HG02943 (cell line): ENCODE results near the gene IGSF8.

Experiments
- ATAC-seq: cut with Tn5 transposase; IDR thresholded peaks from one replicate; pipeline ENCODE4 v1.9.1; 2021; ENCODE audit warnings: mild to moderate bottlenecking, low read depth, moderate library complexity; ENCODE audit not compliant: unreplicated experiment

The IGSF8 gene, protein sequence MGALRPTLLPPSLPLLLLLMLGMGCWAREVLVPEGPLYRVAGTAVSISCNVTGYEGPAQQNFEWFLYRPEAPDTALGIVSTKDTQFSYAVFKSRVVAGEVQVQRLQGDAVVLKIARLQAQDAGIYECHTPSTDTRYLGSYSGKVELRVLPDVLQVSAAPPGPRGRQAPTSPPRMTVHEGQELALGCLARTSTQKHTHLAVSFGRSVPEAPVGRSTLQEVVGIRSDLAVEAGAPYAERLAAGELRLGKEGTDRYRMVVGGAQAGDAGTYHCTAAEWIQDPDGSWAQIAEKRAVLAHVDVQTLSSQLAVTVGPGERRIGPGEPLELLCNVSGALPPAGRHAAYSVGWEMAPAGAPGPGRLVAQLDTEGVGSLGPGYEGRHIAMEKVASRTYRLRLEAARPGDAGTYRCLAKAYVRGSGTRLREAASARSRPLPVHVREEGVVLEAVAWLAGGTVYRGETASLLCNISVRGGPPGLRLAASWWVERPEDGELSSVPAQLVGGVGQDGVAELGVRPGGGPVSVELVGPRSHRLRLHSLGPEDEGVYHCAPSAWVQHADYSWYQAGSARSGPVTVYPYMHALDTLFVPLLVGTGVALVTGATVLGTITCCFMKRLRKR

DNA sequence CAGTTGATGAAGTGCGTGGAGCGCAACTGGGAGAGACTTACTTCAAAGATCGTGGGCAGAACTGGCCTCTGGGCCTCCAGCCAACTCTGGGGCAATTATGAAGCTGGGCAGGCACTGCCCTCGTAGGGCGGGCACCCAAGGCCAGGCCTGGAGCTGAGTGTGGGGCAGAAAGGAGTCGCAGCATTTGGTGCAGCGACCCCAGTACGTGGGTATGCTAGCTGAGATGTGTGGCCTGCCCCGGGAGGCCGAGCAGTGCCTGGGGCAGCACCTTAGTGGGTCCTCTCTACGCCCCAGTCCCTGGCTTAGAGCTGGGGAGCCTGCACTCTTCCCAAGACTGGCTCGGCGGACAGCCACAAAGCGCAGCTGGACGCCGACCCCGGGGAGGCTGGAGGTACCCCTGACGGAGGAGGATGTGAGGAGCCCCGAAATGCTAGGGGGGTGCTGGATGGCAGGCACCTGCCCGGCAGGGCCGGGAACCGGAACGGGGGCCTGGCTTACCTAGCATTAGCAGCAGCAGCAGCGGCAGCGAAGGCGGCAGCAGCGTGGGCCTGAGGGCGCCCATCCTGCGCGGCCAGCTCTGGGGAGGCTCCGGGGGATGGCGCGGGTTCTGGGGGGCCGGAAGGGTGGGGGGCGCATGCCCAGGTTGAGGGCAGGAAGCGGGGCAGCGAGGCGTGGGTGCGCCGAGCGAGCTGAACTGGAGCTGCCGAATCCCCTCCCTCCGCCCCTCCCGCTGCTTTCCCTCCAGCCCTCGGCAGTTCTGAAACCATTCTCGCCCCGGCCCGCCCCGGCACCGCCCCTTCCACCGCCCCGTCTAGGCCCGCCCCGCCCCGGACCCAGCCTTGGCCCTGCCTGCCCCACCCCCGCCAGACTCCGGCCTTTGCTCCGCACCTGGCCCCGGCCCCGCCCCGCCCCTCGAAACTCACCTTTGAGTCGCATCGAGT, at the start of gene IGSF8:
IGSF8 (minus strand) TSS at position 709 of the 941 bp plus-strand sequence; CDS start at position 562, 147 bp downstream.
- ATAC-seq: peak; percentile 59

DNA sequence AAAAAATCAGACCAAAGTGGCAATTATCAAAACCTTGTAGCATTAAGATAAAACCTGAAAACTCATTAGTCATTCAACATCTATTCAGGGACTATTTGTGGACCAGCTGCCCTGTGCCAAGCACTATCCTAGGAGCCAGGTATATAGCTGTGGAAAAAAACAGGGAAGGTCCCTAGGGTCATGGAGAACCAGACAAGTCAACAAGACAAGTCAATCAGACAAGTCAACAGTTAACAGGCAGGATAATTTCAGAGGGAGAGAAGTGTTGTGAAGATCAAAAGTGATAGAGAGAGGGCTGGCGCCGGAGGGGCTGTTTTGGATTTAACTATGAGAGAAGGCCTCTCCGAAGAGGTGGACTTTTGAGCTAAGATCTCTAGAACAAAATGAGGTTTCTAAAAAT, 49.7 kb upstream of the IGSF8 start:
- no peak for ATAC-seq

DNA sequence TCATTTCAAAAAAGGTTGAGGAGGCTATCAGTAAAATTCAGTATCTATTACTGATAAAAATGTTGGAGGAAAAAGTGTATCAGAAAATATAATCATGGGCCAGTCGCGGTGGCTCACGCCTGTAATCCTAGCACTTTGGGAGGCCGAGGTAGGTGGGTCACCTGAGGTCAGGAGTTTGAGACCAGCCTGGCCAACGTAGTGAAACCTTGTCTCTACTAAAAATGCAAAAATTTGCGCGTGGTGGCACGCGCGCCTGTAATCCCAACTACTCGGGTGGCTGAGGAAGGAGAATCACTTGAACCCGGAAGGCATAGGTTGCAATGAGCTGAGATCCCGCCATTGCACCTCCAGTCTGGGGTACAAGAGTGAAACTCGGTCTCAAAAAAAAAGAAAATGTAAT, 47.7 kb upstream of the IGSF8 start:
- ATAC-seq: no peak

DNA sequence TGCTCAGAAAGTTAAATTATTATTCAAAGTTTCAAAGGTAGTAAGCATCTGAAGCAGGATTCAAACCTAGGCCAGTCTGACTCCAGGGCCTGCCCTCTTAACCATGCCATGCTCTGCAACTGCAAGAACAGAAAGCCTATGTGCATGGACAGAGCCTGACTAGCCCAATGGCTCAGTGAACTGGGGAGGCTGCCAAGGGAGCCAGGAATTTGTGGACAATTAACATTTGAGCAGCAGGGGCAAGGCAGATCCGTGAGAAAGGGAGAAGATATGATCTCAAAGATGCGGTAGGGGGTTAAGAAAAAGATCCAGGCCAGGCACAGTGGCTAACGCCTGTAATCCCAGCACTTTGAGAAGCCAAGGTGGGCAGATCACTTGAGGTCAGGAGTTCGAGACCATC, 46.5 kb upstream of the IGSF8 start:
- ATAC-seq: no peak

DNA sequence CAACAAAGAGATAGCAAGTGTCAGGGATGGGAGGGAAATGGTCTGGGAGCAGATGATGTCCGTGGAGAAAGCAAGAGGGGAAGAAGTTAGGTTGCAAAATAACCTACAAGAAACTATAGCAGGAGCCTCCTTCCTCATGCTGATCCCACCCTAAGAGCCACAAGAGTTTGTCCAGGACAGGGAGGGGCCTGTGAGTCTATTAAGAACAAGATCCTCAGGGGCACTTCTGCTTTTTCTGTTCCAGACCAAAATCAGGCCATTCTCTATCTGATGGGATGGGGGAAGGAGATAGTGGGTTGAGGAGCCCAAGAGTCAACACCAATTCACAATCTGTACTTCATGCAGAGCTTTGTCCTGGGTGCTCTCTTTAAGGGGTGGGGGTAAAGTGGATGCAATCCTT, 45.3 kb upstream of the IGSF8 start:
- ATAC-seq: no peak

DNA sequence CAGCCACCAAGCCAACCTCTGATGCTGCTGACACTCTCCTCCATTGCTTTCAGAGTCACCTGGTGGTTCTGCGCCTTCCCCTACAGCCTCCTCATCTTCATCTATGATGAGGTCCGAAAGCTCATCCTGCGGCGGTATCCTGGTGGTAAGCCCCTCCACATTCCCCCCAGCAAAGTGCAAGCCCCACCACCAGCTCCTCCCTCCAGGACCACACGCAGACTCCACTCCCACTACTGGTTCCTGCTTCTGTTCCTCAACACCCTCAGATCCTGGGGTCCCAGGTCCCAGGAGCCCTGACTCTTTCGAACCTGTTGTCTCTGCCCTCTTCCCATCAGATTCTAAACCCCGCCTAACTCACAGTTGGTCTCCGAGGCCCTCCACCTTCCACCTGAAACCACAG, 41.4 kb upstream of the IGSF8 start:
- ATAC-seq: no peak

DNA sequence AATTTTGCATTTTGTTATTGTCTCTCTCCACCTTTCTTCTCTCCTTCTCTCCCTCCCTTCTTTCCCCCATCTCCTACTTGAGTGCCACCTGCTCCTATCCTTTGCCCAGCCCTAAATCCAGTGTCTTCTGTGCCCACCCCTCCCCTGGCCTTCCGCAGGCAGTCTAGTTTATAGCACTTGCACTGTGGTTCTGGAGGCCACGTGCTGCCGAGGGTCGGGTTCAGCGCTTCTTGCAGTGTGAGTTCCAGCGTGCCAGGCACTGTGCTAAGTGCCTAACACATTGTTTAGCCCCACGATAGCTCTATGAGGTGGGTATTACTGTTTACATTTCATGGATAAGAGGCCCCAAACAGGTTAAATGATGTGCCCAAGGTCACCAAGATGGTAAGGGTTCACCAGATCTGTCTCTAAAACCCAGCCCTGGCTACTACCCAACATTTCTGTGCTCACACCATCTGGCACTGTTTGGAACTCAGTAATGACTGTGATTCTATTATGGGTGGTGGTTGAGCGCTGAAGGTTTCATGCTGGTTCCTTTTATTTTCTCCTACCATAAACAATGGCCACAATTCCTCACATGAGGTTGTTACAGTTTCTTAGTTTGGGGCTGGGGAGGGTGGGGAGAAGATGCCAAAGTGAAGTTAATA, 38.9 kb upstream of the IGSF8 start:
- ATAC-seq: no peak

DNA sequence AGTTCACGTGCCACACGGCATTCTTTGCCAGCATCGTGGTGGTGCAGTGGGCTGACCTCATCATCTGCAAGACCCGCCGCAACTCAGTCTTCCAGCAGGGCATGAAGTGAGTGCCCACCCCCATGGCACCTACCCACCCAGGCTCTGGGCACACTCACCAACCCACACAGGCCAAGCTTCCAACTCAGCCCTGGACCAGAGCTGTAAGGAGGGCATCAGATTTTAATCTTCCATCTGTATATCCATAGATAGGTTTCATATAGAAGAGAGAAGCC, 38.4 kb upstream of the IGSF8 start:
- no peak for ATAC-seq

DNA sequence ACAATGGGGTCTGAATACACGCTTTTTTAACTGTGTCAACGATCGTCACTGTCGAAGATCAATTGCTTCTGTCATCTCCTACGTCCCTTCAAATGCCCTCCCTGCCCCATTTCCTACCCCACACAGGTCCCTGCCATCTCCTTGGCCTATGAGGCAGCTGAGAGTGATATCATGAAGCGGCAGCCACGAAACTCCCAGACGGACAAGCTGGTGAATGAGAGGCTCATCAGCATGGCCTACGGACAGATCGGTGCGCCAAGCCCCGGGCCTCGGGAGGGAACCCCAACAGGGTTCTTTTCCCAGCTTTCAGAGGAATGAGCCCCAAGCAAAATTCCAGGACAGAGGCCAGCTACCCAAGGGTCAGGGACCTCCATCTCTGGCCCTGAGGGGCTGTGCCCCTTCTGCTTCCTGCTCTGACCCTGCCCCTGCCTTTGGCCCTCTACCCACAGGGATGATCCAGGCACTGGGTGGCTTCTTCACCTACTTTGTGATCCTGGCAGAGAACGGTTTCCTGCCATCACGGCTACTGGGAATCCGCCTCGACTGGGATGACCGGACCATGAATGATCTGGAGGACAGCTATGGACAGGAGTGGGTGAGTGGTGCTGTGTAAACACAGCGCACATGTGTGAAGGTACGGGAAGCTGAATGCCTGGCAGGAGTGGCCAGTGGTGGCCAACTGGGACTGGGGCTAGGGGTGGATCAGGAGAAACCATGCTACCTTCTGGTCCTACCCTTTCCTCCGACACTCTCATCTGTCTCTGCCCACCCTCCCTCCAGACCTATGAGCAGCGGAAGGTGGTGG, 37.9 kb upstream of the IGSF8 start:
- no peak for ATAC-seq

DNA sequence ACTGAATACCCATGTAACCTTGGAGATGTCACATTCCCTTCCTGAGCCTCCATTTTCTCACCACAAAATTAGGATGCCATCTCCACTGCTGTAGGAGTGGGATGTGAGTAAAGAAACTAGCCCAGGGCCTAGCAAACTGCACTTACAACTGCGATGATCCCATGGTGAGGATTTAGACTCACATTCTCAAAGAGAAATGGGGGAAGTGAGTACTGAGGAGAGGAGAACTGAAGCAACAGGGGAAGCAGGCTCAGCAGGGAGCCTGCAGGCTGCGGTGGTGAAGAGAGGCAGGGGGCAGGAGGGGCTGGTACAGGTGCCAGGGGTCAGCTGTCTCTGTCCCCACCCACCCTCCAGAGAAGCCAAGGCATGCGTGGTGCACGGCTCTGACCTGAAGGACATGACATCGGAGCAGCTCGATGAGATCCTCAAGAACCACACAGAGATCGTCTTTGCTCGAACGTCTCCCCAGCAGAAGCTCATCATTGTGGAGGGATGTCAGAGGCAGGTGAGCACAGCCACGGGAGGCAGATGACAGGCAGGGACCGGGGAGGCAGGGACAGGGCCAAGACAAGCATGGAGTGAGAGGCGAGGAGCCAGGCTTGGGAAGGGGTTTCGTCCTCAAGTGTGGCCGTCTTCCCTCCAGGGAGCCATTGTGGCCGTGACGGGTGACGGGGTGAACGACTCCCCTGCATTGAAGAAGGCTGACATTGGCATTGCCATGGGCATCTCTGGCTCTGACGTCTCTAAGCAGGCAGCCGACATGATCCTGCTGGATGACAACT, 36.6 kb upstream of the IGSF8 start:
- no peak for ATAC-seq

DNA sequence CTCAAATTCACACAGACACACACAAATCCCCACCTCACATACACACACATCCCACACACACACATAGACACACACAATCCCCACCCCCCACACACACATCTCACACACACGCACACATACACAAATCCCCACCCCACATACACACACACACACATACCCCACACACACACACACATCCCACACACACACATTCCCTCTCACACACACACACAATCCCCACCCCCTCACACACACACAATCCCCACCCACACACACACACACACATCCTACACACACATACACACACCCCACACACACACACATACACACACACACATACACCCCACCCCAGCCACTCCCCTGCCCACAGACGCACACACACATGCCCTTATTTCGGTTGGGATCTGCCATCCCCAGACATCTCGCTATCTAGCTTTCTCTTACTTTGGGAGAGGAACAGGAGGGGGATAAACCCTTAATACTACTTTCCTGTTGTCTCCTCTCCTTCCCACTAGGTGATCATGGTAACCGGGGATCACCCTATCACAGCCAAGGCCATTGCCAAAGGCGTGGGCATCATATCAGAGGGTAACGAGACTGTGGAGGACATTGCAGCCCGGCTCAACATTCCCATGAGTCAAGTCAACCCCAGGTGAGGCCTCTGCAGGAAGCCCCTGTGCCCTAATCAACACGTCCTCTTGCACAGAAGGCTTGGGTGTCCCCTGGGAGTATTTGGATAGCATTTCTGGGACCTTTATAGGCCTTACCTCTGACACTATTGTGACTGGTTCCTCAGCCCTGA, 35.8 kb upstream of the IGSF8 start:
- no peak for ATAC-seq

DNA sequence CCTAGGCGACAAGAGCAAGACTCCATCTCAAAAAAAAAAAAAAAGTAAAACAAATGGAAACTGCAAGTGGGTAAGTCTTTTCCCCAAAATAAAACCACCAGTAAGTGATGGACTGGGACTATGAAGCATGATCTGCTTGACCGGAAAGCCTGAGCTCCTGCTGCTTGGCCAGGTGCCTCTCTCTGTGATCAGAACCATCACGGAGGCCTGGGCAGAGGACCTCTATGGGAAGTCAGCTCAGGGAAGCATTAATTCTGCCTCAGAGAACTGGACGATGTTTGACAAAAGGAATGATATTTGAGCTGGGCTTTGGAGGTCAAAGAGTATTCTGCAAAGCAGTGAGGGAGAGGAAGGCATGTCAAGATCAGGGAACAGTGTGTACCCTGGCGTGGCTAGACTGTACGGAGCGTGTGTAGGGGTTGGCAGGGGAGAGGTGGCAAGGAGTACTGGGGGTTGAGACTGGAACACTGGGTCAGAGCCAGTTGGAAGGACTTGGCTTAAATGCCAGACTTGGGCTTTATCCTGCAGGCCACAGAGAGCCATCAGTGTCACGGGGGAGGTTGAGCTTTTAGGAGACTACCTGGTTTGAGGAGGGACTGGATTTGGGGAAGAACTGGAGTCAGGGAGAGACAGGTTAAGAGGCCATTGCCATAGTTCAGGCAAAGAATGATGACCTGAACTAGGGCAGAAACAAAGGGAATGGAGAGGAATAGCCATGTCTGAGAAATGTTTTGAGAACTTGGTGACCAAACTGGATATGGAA, 33.6 kb upstream of the IGSF8 start:
- no peak for ATAC-seq

DNA sequence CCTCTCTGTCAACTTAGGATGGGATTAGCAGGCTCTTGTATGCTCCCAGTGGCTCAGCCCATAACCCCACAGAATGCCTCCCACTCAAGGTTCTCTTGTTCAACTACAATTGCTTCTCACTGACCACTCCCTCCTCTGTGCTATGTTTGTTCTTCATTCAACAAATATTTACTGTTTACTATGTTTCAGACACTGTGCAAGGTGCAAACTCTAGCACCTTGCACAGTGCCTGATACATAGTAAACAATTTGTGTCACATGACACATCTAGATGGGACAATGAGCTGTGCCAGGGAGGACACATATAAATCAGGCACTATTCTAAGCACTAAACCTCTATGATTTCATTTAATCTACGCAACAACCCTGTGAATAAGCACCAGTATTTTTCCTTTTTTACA, 32.5 kb upstream of the IGSF8 start:
- no peak for ATAC-seq

DNA sequence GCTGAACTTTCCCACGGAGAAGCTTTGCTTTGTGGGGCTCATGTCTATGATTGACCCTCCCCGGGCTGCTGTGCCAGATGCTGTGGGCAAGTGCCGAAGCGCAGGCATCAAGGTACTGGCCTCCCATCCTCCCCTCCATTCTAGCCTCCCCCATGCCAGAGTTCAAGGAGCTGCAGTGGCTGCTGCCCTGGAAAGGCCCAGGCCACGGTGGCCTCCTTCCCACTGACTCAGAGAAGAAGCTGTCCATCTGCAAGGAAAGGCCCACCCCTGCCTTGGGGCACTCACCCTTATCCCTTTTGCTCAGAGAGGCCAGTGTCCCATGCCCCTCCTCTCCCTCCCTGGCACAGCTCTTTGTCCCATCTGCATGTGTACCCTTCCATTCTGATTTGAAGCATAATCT, 32.1 kb upstream of the IGSF8 start:
- ATAC-seq: no peak

DNA sequence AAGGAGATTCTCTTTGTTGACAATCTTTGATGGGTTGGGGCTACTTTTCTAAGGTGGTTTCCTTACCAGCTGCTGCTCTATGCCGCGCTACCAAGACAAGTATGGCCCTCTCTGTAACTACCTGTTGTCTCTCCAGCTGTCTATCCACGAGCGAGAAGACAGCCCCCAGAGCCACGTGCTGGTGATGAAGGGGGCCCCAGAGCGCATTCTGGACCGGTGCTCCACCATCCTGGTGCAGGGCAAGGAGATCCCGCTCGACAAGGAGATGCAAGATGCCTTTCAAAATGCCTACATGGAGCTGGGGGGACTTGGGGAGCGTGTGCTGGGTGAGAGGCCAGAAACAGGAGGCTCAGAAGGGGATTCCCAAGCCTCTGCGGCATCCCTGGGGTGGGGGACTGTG, 31.5 kb upstream of the IGSF8 start:
- ATAC-seq: no peak

DNA sequence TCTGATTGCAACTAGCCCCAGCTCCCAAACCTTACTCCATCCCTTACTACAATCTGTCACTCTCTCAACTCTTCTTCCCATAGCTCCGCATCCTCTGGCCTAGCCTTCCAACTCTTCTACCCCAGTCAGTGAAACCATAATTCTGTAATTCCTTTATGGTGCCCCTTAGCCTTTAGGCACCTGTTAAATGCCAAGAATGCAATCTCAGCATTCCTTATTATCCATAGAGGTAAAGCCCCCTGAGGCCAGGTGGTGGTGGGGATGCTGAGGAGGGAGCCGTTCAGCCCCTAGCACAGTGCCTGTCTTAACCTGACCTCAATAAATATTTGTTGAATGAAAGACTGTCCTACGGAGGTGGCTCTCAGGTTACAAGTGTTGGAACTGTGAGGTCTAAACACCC, 31.1 kb upstream of the IGSF8 start:
- no peak for ATAC-seq

DNA sequence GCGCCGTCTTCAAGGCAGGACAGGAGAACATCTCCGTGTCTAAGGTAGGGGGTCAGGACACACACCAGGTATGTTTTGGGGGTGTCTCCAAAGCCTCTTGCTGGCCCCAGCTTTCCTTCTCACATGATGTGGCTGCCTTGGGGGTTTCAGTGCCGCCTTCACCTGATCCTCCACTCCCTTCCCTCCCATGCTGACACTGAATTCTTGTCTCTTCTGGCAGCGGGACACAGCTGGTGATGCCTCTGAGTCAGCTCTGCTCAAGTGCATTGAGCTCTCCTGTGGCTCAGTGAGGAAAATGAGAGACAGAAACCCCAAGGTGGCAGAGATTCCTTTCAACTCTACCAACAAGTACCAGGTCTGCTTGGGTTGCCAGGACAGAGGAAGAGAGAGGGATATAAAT, 30.6 kb upstream of the IGSF8 start:
- no peak for ATAC-seq

DNA sequence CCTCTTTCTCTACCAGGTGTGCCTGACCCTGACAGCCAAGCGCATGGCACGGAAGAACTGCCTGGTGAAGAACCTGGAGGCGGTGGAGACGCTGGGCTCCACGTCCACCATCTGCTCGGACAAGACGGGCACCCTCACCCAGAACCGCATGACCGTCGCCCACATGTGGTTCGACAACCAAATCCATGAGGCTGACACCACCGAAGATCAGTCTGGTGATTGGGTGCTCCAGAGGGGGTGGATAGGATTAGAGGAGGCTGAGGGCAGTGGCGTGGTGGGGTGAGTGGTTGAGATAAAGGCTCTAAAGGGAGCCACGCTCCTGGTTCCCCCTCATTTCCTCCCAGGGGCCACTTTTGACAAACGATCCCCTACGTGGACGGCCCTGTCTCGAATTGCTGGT, 30.2 kb upstream of the IGSF8 start:
- ATAC-seq: no peak
